HG02970 (cell line): ENCODE results near the gene MT1G.

ENCODE experiments used
- ATAC-seq: cut with Tn5 transposase; IDR thresholded peaks from one replicate; pipeline ENCODE4 v1.9.1; 2021; ENCODE audit warnings: mild to moderate bottlenecking, moderate library complexity, moderate number of reproducible peaks; ENCODE audit not compliant: unreplicated experiment, low FRiP score

MT1G gene

DNA sequence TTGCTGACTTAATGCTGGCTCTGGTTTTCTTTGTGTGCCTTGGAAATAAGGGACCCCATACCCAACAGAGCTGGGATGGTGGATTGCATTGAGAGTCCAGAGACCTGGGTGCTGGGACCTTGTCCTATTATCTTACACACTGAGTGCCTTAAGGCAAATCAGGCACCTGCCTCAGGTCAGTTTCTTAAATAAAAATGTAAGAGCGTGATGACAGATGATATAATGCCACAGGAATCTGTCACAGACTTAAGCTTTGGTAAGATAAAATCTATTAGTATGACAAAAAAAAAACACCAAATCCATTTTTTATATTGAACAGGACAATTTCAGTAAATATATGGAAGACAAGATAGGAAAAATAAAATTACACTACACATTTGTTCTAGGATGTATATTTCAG is 27.8 kb downstream of the MT1G start:
- ATAC-seq, result no peak

DNA sequence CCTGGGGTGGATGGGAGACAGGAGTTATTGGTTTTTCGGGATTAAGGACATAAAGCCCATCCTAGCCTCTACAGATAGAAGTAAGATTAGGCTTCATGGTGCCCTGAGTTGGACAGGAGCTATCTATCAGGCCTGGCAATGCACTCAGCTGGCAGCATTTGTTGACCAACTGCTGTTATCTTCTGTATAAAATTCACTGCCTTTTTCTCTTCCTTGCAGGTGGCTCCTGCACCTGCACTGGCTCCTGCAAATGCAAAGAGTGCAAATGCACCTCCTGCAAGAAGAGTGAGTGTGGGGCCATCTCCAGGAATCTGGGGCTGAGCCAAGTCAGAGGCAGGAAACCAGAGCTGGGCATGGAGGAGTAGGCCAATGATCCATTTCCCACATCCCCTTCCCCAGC is 28.8 kb downstream of the MT1G start:
- no peak for ATAC-seq

- ATAC-seq, result no peak
Measured at GRCh38 chr16:56637814-56638750, 29.8 kb downstream of the MT1G start, which contains the start of gene MT1A. Gene MT1A (plus strand): TSS chr16:56638666. CDS start chr16:56638739, 73 bp downstream.

GRCh38 chr16:56636616-56637413 is 31.1 kb downstream of the MT1G start:
- no peak for ATAC-seq

DNA sequence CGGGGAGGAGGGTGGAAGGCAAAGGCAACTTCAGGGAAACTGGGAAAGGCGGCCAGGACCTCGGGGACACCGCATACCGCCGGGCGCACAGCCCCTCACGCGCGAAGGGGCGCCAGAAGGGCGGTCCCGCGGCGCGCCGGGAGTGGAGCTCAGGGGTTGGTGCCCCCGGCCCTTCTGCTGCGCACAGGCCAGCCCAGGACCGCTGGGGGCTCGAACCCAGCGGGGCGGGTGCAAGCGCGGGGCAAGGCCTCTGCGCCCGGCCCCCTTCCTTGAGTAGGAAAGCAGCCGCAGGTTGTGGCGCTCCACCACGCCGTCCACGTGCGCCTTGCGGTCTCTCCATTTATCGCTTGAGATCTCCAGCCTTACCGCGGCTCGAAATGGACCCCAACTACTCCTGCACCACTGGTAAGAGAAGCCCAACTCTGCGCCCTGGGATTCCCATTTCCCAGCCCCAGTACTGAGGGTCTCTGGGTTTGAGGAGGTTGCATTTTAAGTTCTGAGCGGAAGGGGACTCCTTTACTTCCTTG is 32.4 kb downstream of the MT1G start:
- no peak for ATAC-seq

DNA sequence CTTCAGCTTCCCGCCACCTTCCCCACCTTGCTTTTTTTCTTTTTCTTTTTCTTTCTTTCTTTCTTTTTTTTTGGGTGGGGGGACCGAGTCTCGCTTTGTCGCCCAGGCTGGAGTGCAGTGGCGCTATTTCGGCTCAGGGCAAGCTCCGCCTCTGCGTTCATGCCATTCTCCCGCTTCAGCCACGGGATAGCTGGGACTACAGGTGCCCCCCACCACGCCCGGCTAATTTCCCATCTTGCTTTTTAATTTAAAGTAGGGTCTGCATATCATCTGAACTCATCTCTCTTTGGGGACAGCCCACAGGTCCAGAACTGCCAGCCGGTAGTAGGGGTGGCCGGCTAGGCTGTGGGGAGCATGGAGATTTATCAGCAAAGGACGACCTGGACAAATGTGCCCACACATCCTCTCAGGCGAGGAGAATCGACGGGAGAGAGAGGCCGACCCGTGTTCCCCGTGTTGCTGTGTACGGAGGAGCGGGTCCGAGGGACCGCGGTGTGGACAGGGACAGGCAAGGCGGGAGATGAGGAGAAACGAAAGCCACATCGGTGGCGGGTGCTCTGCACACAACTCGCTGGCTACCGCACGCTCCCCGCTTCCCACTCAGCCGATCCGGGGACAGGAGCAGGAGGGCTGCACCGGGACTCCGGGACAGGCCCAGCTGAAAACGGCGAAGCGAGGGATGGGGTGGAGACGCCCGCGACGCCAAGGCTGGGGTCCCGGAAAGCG is 33.0 kb downstream of the MT1G start:
- no peak for ATAC-seq

DNA sequence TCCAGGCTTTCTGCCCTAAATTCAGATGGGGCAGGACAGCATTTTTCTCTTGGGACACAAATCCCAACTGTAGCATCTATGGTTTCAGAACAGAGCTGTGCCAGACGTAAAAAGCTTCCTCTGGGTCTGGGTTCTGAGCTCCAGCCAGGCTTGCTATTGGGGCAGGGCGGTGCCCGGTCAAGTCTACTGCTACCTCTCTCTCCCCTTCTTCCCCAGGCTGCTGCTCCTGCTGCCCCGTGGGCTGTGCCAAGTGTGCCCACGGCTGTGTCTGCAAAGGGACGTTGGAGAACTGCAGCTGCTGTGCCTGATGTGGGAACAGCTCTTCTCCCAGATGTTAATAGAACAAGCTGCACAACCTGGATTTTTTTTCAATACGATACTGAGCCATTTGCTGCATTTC is 34.3 kb downstream of the MT1G start:
- no peak for ATAC-seq

- no peak for ATAC-seq
Measured at GRCh38 chr16:56632848-56633365, 35.0 kb downstream of the MT1G start.

- ATAC-seq, result no peak
Measured at GRCh38 chr16:56632156-56632847, 35.6 kb downstream of the MT1G start, which contains the start of gene MT1M. Gene MT1M (plus strand): TSS chr16:56632659. CDS start chr16:56632732, 73 bp downstream.

DNA sequence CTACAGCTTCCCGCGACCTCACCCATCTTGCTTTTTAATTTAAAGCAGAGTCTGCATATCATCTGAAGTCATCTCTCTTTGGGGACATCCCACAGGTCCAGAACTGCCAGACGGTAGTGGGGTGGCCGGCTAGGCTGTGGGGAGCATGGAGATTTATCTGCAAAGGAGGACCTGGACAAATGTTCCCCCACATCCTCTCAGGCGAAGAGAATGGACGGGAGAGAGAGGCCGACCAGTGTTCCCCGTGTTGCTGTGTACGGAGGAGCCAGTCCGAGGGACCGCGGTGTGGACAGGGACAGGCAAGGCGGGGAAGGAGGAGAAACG is 36.1 kb downstream of the MT1G start:
- ATAC-seq, result no peak

DNA sequence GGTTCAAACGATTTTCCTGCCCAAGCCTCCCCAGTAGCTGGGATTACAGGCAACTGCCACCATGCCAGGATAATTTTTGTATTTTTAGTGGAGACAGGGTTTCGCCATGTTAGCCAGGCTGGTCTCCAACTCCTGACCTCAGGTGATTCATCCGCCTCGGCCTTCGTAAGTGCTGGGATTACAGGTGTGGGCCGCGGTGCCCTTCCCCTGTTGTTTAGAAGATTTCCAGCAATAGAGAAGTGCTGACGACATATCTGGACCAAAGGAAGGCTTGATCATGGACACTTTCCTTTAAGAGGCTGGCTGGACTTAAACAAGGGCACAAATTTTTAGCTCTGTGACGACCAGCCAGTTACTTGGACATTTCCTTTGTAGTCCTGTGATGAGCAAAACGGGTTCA is 36.7 kb downstream of the MT1G start:
- ATAC-seq, result no peak

DNA sequence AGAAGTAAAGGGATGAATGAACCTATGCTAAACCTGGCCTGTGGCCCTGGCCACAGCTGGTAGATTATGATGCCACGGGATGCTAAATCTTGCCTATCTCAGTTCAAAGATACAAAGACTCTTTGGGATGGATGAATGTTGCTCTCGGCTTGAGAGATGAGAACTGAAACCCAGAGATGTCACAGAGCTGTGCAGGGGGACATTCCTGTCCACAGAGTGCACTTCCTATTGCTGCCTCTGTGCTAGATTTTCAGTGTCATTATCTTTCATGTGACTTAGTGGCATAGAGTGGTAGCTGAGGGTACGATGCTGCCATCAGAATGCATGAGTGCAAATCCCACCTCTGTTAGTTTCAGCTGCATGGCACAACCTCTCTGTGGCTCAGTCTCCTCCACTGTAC is 37.7 kb downstream of the MT1G start:
- no peak for ATAC-seq

GRCh38 chr16:56629531-56629930 is 38.3 kb downstream of the MT1G start:
- ATAC-seq, result no peak

DNA sequence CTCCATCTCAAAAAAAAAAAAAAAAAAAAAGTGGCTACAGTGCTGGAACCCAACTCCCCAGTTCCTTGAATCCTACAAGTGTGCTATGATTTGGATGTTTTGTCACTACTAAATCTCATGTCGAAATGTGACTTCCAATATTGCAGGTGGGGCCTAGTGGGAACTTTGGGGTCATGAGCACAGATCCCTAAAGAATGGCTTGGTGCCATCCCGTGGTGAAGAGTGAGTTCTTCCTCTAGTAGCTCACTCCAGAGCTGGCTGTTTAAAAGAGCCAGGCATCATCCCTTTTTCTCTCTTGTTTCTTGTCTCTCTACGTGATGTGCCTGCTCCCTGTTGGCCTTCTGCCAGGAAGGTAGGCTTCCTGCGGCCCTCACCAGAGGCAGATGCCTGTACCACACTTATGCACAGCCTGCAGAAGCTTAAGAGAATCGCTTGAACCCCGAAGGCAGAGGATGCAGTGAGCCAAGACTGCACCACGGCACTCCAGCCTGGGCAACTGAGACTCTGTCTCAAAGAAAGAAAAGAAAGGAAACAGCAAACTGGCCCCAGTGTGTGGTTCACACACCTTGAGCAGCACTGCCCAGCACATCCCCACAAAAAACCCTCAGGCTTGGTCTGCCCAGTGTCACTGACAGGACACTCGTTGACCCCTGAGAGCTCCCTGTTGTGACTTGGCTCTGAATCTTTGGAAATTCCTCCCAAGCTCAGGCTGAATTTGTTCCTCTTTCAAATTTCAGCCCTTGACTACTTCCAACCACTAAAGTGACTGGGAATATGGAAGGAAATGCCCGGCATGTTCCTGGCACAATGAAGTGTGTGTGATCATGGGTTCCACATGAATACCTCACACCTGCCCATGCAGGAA is 39.1 kb downstream of the MT1G start:
- ATAC-seq, result no peak

DNA sequence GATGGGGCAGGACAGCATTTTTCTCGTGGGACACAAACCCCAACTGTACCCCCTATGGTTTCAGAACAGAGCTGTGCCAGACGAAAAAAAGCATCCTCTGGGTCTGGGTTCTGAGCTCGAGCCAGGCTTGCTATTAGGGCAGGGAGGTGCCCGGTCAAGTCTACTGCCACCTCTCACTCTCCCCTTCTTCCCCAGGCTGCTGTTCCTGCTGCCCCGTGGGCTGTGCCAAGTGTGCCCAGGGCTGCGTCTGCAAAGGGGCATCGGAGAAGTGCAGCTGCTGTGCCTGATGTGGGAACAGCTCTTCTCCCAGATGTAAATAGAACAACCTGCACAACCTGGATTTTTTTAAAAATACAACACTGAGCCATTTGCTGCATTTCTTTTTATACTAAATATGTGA is 41.2 kb downstream of the MT1G start:
- ATAC-seq, result no peak

DNA sequence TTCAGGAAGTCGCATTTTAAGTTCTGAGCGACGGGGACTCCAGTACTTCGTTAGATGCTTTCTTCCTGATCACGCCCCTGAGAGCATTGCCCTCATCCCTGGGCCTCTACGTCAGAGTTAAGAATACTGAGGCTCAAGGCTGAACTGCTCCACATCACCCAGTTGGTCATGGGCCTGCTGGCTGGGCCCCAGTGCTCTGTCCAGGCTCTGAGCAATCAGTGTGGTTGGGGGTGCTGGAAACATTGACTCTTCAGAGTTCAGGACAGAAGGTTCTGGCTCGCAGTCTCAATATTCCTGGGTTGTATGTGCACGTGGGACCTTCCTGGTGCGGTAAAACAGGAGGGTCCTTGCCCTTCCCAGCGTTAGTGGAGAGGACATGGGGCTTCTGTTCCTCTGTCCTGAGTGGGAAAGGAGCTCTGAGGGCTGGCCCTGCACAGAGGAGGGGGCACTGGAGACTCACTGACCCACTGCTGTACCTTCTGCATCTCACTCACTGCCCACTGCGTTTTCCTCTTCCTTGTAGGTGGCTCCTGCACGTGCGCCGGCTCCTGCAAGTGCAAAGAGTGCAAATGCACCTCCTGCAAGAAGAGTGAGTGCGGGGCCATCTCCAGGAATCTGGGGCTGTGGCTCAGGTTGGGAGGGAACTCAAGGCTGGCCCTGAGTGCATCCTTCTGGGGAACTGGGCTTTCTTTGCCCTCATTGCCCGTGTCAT is 41.8 kb downstream of the MT1G start:
- no peak for ATAC-seq

GRCh38 chr16:56625140-56625942 is 42.5 kb downstream of the MT1G start, which contains the start of gene MT1E:
Gene MT1E (plus strand): TSS chr16:56625781. CDS start chr16:56625852, 71 bp downstream.
- ATAC-seq, result no peak
